ENCODE results near the gene SH3BP5. TPM values are rescaled to one million over a fixed set of nuclear protein-coding genes. Genes with fewer than 3 reads are reported as not detected.

SH3BP5 gene
- total RNA-seq, 1 donor from 2014 or later = 7.7 TPM

- no peak overlapping the region for H3K4me3 ChIP-seq (ENCODE audit: low read depth, low read length)
- TF ChIP-seq CTCF (conservative IDR thresholded peaks at IDR 0.05; ENCODE audit: low read depth, low read length) = no peak
- DNase-seq (ENCODE audit: low read depth) = peak; percentile 63
Measured at GRCh38 chr3:15295506-15295905, 36.9 kb downstream of the SH3BP5 start.

GRCh38 chr3:15294929-15295328 is 37.5 kb downstream of the SH3BP5 start:
- H3K4me3 ChIP-seq (ENCODE audit: low read depth, low read length) = no peak overlapping the region
- no peak for TF ChIP-seq CTCF (conservative IDR thresholded peaks at IDR 0.05; ENCODE audit: low read depth, low read length)
- no peak for DNase-seq (ENCODE audit: low read depth)

- no peak for TF ChIP-seq CTCF (conservative IDR thresholded peaks at IDR 0.05; ENCODE audit: low read depth, low read length)
- DNase-seq (ENCODE audit: low read depth) = no peak
- no peak overlapping the region for H3K4me3 ChIP-seq (ENCODE audit: low read depth, low read length)
Measured at GRCh38 chr3:15292765-15293522, 39.4 kb downstream of the SH3BP5 start.

- no peak for DNase-seq (ENCODE audit: low read depth)
- no peak overlapping the region for H3K4me3 ChIP-seq (ENCODE audit: low read depth, low read length)
- TF ChIP-seq CTCF (conservative IDR thresholded peaks at IDR 0.05; ENCODE audit: low read depth, low read length) = no peak
Measured at GRCh38 chr3:15291589-15292541, 40.5 kb downstream of the SH3BP5 start.

- H3K4me3 ChIP-seq (ENCODE audit: low read depth, low read length) = no peak overlapping the region
- TF ChIP-seq CTCF (conservative IDR thresholded peaks at IDR 0.05; ENCODE audit: low read depth, low read length) = no peak
- no peak for DNase-seq (ENCODE audit: low read depth)
Measured at GRCh38 chr3:15290736-15291135, 41.6 kb downstream of the SH3BP5 start.

- no peak overlapping the region for H3K4me3 ChIP-seq (ENCODE audit: low read depth, low read length)
- no peak for TF ChIP-seq CTCF (conservative IDR thresholded peaks at IDR 0.05; ENCODE audit: low read depth, low read length)
- no peak for DNase-seq (ENCODE audit: low read depth)
Measured at GRCh38 chr3:15289661-15290060, 42.7 kb downstream of the SH3BP5 start.

All from epithelial cell of proximal tubule (primary cell).